ENCODE data around the gene ZNF385D. TPM values are rescaled to one million over a fixed set of nuclear protein-coding genes. Genes with fewer than 3 reads are reported as not detected.

Gene ZNF385D
- total and polyA plus RNA-seq, 8 donors, result 1.6 to 28.6 (median 17.5) TPM

GRCh38 chr3:21592828-21593227 lies 158.2 kb downstream of the ZNF385D start:
- no peak for TF ChIP-seq CTCF (IDR thresholded peaks at IDR 0.05)
- Histone ChIP-seq H3K27ac (no peak overlapping the region), H3K27me3 (no peaks in the 10 kb centered on the region), H3K4me3 (no peak overlapping the region), H3K4me1 (no peaks in the 10 kb centered on the region), H3K36me3 (no peaks in the 10 kb centered on the region), H3K9me3 (no peaks in the 10 kb centered on the region)
- intact Hi-C loops (cut with DNase I), result no loop called here
- DNase-seq (no peak), ATAC-seq (no peak)

- no peaks in the 10 kb centered on the region for H3K36me3 ChIP-seq
- ATAC-seq (no peak), DNase-seq (no peak)
- H3K4me1 ChIP-seq, result no peaks in the 10 kb centered on the region
- no peak for TF ChIP-seq CTCF (IDR thresholded peaks at IDR 0.05)
- no peaks in the 10 kb centered on the region for H3K27me3 ChIP-seq
- H3K9me3 ChIP-seq, result no peaks in the 10 kb centered on the region
- H3K27ac ChIP-seq, result no peak overlapping the region
- intact Hi-C loops (cut with DNase I), result no loop called here
- H3K4me3 ChIP-seq, result no peak overlapping the region
Observed at GRCh38 chr3:21587894-21588293, 163.1 kb downstream of the ZNF385D start.

GRCh38 chr3:21585216-21585740 lies 165.7 kb downstream of the ZNF385D start:
- Histone ChIP-seq H3K36me3 (no peaks in the 10 kb centered on the region), H3K9me3 (no peaks in the 10 kb centered on the region), H3K27ac (no peak overlapping the region), H3K4me1 (no peaks in the 10 kb centered on the region), H3K27me3 (no peaks in the 10 kb centered on the region), H3K4me3 (no peak overlapping the region)
- intact Hi-C loops (cut with DNase I), result no loop called here
- DNase-seq (no peak), ATAC-seq (no peak)
- no peak for TF ChIP-seq CTCF (IDR thresholded peaks at IDR 0.05)

GRCh38 chr3:21573291-21573690 lies 177.7 kb downstream of the ZNF385D start:
- Histone ChIP-seq H3K27ac (no peak overlapping the region), H3K36me3 (no peaks in the 10 kb centered on the region), H3K27me3 (no peaks in the 10 kb centered on the region), H3K9me3 (no peaks in the 10 kb centered on the region), H3K4me3 (no peak overlapping the region), H3K4me1 (no peaks in the 10 kb centered on the region)
- ATAC-seq, result no peak
- TF ChIP-seq CTCF (IDR thresholded peaks at IDR 0.05), result no peak
- intact Hi-C loops (cut with DNase I), result no loop called here
- no peak for DNase-seq

GRCh38 chr3:21564531-21564930 lies 186.5 kb downstream of the ZNF385D start:
- Histone ChIP-seq H3K36me3 (no peaks in the 10 kb centered on the region), H3K9me3 (no peaks in the 10 kb centered on the region), H3K4me3 (no peak overlapping the region), H3K27ac (no peak overlapping the region), H3K27me3 (no peaks in the 10 kb centered on the region), H3K4me1 (no peaks in the 10 kb centered on the region)
- TF ChIP-seq CTCF (IDR thresholded peaks at IDR 0.05), result no peak
- DNase-seq (peak in 1 of 4 donors; percentile 13), ATAC-seq (no peak)
- intact Hi-C loops (cut with DNase I), result no loop called here
